GM21423 (cell line): Measurements from ENCODE around the gene TNFSF11.

ENCODE experiments used
- ATAC-seq: cut with Tn5 transposase; IDR thresholded peaks from one replicate; pipeline ENCODE4 v1.9.1; 2021; ENCODE audit warnings: mild to moderate bottlenecking, moderate library complexity; ENCODE audit not compliant: unreplicated experiment

Gene TNFSF11

GRCh38 chr13:42651936-42652641 lies 78.1 kb downstream of the TNFSF11 start:
- no peak for ATAC-seq

DNA sequence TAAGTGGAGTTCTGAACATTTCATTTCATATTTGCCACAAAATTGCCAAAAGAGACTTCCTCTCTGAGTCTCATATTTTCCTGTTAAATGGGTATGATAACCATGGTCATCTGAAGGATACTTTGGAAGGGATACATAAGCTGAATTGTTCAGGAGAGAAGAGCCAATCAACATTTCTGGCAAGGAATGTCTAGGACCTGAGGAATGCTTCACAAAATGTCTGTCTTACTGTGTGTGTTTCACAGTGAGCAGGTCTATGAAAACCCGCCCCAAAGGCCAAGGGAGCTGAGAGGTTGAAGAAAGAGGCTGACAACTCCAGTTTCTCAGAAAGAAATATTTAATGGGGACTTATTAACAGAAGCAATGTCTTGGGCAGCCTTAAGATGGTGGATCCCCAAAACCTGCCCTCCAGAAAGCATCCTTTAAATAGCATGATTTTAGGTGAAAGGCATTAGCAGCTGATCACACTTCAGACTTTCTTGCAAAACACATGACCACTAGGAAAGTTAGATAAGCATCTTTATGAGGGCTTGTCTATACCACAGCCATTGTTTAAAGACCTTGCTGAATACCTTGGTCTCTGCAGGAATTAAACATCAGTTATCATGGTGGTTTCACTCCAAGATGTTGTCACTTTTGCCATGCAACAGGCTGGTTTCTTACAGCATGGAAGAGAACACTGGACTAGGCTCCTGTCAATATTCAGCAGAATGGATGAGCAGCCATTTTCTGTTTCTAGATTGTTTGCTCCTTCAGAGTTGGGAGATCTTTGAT lies 78.9 kb downstream of the TNFSF11 start:
- no peak for ATAC-seq

DNA sequence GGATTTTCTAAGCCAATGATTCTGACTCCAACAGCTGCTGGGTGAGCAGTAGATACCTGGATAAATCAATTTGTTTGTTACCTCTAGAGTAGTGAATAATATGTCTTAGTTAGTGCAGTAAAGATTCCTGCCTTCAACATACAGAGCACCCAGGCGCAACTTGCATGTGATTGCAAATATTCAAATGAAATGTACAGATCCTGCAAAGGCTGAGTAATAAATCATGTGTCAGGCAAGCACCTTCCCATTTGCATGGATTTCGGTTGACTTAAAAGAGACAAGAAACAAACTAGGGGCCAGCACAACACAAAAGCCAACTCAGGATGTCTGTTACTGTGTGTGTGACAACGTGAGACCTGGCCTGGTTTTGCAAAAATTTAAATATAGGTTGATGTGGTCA lies 79.7 kb downstream of the TNFSF11 start:
- ATAC-seq, result no peak

DNA sequence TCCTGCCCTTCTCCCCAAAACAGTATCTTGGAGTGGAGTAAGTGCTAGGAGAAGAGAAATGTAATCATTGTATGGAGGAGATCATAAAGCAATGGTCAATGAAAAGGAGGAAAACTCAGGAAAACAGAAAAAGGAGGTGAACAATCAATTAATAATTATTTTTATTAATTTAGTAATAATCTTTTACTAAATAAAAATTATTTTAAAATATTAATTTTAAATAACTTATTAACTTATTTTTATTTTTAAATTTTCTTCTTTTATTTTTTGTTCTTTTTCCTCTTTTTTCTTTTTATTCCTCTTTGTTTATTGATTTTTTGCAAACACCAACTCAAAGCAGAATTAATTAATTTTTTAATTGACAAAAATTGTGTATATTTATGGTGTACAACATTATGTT lies 80.3 kb downstream of the TNFSF11 start:
- no peak for ATAC-seq

GRCh38 chr13:42654722-42655121 lies 80.8 kb downstream of the TNFSF11 start:
- ATAC-seq, result no peak

- no peak for ATAC-seq
Observed at GRCh38 chr13:42656161-42656560, 82.2 kb downstream of the TNFSF11 start.

DNA sequence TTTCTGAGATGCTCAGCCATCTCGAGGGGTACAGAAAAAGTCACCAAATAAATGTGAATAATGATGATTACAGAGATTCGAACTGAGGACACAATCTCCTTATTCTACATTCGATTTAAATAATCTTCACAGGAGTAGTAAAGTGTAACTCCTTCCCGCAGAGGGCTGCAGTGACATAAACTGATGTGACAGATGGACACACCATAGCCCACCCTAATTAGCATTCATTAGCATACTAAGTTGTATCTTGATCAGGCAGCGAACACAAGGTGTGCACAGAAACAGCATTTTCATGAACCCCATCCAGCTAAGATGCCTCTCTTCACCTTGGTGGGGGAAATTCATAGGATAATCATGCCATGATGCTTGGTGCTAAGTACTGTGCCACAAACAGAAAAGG lies 83.0 kb downstream of the TNFSF11 start:
- ATAC-seq, result no peak
